ENCODE results near the gene UBTD2. TPM values are rescaled to one million over a fixed set of nuclear protein-coding genes. Genes with fewer than 3 reads are reported as not detected.
"Not testable (repeated sequence)": the region's sequence is repeated elsewhere in the genome, so short reads cannot be mapped to it uniquely, and the experiment has no call there.

The UBTD2 gene
- total and polyA plus RNA-seq, 12 donors: 7.5 to 11.3 (median 8.9) TPM

GRCh38 chr5:172207511-172207910 lies 76.1 kb downstream of the UBTD2 start:
- no peak overlapping the region for H3K4me3 ChIP-seq
- DNase-seq (no peak), ATAC-seq (no peak)
- TF ChIP-seq, protein P1, sequence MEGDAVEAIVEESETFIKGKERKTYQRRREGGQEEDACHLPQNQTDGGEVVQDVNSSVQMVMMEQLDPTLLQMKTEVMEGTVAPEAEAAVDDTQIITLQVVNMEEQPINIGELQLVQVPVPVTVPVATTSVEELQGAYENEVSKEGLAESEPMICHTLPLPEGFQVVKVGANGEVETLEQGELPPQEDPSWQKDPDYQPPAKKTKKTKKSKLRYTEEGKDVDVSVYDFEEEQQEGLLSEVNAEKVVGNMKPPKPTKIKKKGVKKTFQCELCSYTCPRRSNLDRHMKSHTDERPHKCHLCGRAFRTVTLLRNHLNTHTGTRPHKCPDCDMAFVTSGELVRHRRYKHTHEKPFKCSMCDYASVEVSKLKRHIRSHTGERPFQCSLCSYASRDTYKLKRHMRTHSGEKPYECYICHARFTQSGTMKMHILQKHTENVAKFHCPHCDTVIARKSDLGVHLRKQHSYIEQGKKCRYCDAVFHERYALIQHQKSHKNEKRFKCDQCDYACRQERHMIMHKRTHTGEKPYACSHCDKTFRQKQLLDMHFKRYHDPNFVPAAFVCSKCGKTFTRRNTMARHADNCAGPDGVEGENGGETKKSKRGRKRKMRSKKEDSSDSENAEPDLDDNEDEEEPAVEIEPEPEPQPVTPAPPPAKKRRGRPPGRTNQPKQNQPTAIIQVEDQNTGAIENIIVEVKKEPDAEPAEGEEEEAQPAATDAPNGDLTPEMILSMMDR (IDR thresholded peaks at IDR 0.05): no peak
- H3K27ac ChIP-seq: no peak overlapping the region
- H3K27me3 ChIP-seq: no peaks in the 10 kb centered on the region
- H3K4me1 ChIP-seq: no peaks in the 10 kb centered on the region
- H3K9me3 ChIP-seq: no peaks in the 10 kb centered on the region
- intact Hi-C loops (cut with DNase I): no loop called here
- 73 to 89% methylated on average over 3 of the region's 3 CpGs for WGBS, 2 donors
- H3K36me3 ChIP-seq: peaks cover 0 to 43% (median 0%) of the 10 kb centered on the region in 9 donors

DNA sequence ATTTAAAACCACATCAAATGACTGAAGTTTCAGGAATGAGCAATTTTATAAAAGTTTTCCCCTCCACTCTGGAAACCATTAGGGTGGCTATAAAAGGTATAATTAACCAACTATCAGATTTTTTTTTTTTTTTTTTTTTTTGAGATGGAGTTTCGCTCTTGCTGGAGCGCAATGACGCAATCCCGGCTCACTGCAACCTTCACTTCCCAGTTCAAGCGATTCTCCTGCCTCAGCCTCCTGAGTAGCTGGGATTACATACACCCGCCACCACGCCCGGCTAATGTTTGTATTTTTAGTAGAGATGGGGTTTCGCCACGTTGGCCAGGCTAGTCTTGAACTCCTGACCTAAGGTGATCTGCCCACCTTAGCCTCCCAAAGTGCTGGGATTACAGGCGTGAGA lies 77.6 kb downstream of the UBTD2 start:
- not testable (repeated sequence) for DNase-seq

DNA sequence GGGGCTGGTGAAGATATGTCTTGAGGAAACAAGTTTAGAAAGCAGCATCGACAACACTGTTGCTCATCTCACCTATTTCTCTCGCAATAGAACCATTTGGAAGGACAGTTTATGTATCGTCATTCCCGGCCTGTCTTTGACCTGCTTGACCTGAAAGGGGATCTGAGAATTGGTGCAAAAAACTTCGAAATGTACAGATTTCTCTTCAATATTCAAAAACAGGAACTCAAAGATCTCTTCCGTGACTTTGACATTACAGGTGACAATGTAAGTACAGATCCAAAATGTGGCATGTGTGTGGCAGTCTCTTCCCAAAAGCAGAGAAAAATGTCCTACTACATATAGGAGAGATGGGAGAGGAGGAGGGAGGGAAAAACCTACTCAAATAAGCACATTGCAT lies 83.1 kb downstream of the UBTD2 start:
- 91 to 94% methylated on average over 6 of the region's 6 CpGs for WGBS, 2 donors
- TF ChIP-seq, protein P1 (IDR thresholded peaks at IDR 0.05): no peak
- H3K9me3 ChIP-seq: no peaks in the 10 kb centered on the region
- no peak overlapping the region for H3K27ac ChIP-seq
- DNase-seq (no peak), ATAC-seq (no peak)
- no peaks in the 10 kb centered on the region for H3K27me3 ChIP-seq
- intact Hi-C loops (cut with DNase I): no loop called here
- H3K36me3 ChIP-seq: no peaks in the 10 kb centered on the region
- no peaks in the 10 kb centered on the region for H3K4me1 ChIP-seq
- H3K4me3 ChIP-seq: no peak overlapping the region

More for the DNA sequence above, 77.6 kb downstream of the UBTD2 start:
- H3K36me3 ChIP-seq: peaks cover 0 to 29% (median 0%) of the 10 kb centered on the region in 9 donors
- H3K27me3 ChIP-seq; intact Hi-C loops (cut with DNase I); H3K27ac ChIP-seq; H3K9me3 ChIP-seq; ATAC-seq; H3K4me3 ChIP-seq; H3K4me1 ChIP-seq: not testable (repeated sequence)
- 91 to 96% methylated on average over 11 of the region's 11 CpGs for WGBS, 2 donors

GRCh38 chr5:172199446-172199845 lies 84.1 kb downstream of the UBTD2 start:
- H3K27me3 ChIP-seq: no peaks in the 10 kb centered on the region
- no peaks in the 10 kb centered on the region for H3K9me3 ChIP-seq
- 82 to 88% methylated on average over 10 of the region's 10 CpGs for WGBS, 2 donors
- TF ChIP-seq, protein P1 (IDR thresholded peaks at IDR 0.05): no peak
- no peak overlapping the region for H3K4me3 ChIP-seq
- DNase-seq (no peak), ATAC-seq (no peak)
- H3K36me3 ChIP-seq: no peaks in the 10 kb centered on the region
- no peaks in the 10 kb centered on the region for H3K4me1 ChIP-seq
- intact Hi-C loops (cut with DNase I): loop anchor here in 2 of 10 donors (10.0 kb wide), 2 partner anchors 85 to 95 kb away; partner anchors contain the start of gene UBTD2 (in 1 of the 2)
- no peak overlapping the region for H3K27ac ChIP-seq

DNA sequence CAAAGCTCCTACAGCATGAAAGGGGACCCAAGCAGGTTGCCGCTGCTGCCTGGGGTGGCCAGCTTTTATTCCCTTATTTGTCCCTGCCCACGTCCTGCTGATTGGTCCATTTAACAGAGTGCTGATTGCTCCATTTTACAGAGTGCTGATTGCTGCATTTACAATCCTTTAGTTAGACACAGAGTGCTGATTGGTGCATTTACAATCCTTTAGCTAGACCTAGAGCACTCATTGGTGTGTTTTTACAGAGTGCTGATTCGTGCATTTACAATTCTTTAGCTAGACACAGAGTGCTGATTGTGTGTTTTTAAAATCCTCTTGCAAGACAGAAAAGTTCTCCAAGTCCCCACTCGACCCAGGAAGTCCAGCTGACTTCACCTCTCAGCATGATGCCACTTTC lies 85.8 kb downstream of the UBTD2 start:
- WGBS, 2 donors: 89% methylated on average over 4 of the region's 4 CpGs
- not testable (repeated sequence) for DNase-seq, H3K27me3 ChIP-seq, H3K36me3 ChIP-seq, H3K4me1 ChIP-seq, H3K27ac ChIP-seq, H3K9me3 ChIP-seq, H3K4me3 ChIP-seq, ATAC-seq
- intact Hi-C loops (cut with DNase I): loop anchor here in 2 of 10 donors (10.0 kb wide), 2 partner anchors 87 to 97 kb away; partner anchors contain the start of gene UBTD2 (in 1 of the 2)
